NCI-H446 (cell line): ENCODE data around the gene FFAR3.
A peak's percentile ranks its signal among the peaks of the same experiment; 100 is the strongest.
"Not testable (repeated sequence)": the region's sequence is repeated elsewhere in the genome, so short reads cannot be mapped to it uniquely, and the experiment has no call there.

Experiments
- DNase-seq, 2 experiments: peaks; one replicate each; lab custom pipeline; 2025; lab: John Stamatoyannopoulos, UW

Gene FFAR3

DNA sequence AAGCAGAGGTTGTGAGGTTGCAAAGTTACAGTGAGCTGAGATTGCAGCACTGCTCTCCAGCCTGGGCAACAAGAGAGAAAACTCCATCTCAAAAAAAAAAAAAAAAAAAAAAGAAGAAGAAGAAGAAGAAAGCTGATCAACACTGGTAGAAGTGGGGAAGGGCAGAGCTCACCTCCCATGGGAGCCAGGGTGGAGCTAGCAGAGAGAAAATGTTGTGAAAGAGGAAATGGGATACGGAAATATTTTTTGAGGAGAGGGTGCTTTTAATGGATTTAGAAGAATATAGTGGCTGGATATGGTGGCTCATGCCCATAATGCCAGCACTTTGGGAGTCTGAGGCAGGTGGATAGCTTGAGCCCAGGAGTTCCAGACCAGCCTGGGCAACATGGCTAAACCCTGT lies 19.4 kb downstream of the FFAR3 start:
- no peak for DNase-seq

DNA sequence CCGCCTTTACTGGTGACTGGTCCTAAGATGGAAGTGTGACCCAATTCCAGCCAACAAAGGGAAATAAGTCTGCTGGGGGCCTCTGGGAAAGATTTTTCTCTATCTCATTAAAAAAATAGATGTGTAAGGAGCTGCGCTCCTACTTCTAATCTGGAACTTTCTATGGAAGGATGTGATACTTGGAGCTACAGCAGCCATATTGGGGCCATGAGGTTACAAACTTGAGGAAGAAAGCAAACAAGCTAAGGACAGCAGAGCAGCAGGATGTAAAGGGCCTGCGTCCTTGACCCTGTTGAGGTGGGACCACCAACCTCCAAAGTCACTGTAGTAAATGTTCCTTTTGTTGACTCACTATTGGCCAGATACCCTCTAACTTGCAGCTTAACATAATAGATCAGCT lies 20.1 kb downstream of the FFAR3 start:
- DNase-seq: no peak

DNA sequence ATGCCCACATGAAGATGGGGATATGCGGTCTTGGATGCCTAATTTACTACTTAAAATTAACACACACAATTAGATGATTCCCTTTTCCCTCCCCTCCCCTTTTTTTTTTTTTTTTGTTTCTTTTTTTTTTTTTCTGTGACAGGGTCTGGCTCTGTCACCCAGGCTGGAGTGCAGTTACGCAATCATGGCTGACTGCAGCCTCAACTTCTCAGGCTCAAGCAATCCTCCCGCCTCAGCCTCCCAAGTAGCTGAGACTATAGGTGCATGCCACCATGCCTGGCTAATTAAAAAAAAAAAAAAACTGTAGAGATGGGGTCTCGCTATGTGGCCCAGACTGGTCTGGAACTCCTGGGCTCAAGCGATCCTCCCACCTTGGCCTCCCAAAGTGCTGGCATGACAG lies 21.3 kb downstream of the FFAR3 start:
- DNase-seq: not testable (repeated sequence)

DNA sequence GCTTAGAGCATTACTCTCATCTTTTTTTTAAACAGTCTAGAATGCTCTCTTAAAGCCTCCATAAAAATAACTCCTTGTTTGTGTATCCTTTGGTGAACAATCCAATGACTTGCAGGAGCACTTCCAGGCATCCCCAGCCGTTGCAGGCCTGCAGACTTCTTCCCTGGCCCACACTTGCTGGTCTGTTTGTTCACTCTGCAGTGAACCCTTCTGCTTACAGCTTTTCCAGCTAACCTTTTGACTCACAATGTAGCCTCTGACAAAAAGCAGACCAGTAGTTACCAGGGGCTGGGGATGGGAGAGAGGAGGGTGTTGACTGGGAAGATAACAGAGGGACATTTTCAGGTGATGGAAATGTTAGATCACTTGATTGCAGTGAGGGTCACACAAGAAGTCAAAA lies 21.7 kb downstream of the FFAR3 start:
- DNase-seq: no peak

DNA sequence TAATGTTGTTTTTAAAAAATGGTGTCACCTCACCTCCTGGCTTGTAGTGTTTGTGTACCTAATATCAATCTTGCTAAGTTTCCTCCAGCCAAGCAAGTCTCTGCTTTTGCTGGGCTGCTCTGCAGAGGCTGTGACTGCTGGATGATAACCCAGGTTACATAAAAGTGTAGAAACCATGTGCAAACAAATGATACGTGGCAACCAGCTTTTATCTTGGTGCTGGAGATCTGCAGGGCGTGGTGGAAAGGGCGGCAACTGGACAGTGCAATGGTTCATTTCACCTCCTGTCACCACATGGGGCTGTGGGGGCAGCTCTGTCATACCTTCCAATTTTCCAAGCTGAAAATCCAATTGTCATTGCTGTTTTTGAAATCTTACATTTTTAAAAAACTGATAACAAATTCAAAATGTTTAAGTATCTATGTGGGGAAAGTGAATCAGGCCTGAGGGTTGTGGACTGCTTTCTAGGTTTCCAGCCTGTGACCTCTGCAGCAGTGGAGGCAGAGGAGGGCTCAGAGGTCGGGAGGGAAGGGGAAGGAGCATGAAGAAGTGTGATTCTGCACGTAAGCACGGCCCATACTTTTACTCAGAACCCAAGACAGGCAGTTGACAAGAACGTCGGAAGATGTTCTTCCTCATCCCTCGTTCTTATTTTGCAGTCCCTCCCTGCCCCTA lies 22.3 kb downstream of the FFAR3 start:
- DNase-seq: no peak

DNA sequence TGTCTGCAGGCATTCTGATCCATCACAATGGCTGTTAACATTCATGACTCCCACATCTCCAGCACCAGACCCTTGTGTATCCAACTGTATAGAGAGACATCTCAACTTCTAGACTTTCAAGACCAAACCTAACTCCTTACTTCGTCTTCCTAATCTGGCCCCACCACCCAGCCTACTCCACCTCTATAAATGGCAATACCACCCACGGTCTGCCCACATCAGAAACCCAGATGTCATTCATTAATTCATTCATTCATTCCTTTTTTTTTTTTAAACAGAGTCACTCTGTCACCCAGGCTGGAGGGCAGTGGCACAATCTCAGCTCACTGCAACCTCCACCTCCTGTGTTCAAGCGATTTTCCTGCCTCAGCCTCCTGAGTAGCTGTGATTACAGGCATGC lies 23.1 kb downstream of the FFAR3 start:
- DNase-seq: no peak

DNA sequence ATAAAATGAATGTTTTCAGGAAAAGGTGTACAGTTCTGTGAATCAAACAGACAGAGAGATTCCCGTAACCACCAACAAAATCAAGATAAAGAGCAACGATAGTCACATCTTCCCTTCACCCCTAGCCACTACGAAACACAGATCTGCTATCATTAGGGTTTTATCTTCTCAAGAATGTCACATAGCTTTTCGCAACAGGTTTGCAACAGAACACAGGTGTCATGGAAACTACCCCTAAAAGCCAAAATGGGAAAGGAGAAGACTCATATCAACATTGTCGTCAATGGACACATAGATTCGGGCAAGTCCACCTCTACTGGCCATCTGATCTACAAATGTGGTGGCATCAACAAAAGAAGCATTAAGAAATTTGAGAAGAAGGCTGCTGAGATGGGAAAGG lies 23.7 kb downstream of the FFAR3 start:
- no peak for DNase-seq

DNA sequence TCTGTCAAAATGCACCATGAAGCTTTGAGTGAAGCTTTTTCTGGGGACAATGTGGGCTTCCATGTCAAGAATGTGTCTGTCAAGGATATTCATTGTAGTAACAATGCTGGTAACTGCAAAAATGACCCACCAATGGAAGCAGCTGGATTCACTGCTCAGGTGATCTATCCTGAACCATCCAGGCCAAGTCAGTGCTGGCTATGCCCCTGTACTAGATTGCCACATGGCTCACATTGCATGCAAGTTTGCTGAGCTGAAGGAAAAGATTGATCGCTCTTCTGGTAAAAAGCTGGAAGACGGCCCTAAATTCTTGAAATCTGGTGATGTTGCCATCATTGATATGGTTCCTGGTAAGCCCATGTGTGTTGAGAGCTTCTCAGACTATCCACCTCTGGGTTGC lies 25.3 kb downstream of the FFAR3 start:
- no peak for DNase-seq

DNA sequence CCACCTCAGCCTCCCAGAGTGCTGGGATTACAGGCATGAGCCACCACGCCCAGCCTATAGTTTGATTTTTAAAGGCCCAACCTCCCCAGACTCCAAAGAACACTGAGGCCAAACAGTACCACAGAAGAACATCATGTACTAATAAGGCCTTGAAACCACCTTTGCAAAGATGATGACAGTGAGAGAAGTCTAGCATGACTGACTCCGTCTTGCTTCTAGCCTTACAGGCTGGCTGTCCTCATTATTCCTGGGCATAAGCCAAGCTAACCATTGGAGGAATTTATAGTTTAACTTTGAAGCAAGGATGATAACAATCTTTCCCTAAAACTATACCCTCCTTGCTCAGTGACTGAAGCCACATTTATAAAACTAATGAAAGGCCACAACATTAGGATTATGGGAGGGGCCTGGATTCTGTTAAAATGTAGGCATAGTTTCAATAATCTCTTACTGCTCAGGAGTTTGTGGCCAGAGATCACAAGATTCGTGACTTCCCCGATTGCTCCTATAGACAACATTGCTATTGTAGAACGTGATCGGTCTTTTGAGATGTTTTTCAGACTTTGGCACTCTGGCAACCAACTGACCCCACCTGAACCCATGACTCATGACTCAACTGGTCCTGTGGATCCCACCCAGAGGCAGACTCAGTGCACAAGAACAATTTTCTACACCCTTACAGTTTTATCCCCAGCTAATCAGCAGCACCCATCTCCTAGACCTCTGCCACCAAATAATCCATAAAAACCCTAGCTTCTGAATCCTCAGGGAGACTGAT lies 30.2 kb downstream of the FFAR3 start:
- DNase-seq: no peak

DNA sequence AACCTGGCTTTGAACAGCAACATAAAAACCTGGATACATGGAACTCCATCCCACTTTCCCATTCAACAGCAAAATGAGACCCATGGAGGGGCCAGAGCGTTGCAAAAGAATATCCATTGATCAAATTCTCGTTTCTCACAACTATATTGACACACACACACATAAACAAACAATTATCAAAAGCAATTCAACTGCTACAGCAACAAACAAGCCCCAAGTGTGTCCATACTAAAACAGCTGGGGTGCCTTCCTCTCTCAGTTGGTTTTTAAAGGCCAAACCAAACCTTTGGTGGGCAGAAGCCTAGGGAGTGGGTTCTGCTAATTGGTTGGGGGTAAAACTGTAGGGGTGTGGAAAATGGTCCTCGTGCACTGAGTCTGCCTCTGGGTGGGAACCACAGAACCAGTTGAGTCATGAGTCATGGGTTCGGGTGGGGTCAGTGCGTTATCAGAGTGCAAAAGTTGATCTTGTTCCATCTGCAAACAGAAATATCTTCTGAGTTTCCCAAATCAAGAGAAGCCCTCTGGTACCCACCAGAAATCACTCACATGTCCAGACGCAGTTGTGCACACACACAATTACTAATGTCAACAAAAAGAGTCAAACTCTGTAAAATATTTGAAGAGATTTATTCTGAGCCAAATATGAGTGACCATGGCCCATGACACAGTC lies 31.1 kb downstream of the FFAR3 start:
- no peak for DNase-seq

DNA sequence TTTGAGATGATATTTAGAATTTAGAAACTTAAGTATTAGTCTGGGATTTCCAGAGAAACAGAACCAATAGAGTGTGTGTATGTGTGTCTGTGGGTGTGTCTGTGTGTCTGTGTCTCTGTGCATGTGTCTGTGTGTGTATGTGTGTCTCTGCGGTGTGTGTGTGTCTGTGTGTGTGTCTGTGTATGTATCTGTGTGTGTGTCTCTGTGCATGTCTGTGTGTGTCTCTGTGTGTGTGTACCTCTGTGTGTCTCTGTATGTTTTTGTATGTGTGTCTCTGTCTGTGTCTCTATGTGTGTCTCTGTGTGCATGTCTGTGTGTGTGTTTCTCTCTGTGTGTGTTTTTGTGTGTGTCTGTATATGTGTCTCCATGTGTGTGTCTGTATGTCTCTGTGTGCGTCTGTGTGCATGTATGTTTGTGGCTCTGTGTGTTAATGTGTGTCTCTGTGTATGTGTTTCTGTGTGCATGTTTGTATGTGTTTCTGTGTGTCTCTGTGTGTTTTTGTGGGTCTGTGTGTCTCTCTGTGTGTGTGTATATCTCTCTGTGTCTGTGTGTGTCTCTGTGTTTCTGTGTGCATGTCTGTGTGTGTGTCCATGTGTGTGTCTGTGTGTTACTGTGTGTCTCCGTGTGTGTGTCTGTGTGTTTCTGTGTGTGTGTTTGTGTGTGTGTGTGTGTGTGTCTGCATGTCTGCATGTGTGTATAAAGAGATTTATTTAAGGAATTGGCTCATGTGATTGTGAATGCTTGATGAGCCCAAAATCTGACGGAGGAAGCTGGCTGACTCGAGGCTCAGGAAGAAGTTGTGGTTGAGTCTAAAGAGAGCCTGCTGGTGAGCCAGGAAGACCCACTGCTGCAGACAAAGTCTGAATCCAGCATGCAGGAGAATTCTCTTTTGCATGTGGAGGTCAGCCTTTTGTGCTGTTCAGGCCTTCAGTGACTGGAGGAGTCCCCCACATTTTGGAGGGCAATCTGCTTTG lies 34.8 kb downstream of the FFAR3 start:
- DNase-seq: no peak

DNA sequence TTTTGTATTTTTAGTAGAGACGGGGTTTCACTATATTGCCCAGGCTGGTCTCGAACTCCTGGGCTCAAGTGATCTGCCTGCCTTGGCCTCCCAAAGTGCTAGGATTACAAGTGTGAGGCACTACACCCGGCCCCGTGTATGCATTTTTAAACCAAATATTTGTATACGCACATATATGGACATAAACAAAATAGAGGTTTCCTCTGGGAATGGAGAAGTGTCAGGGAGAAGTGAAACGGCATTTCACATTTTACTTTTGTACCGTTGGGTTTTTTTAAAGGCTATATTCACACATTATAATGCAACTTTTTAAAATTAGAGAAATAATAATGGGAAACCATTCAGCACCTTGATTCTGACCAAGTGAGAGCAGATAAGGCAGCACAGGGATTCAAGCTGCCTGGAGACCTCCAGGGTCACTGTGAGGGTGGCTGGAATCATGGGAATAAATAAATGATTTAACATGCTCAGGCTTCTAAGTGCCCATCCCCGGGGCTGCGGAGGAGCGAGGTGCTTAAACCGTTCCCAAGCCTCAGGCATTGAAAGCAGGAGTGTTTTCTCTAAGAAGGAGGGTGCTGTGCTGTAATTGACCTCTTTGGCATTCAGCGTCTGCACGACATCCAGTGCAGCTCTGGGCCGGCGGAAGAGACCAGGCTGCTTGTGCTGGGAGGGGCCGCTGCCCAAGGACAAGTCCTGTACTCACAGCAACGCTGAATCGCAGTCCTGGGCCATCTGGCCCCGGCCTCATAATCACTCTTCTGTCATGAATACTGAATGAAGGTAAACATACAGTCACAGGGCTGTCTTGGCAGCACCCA lies 37.3 kb downstream of the FFAR3 start:
- DNase-seq: peak in 1 of 2 experiments; percentile 4

DNA sequence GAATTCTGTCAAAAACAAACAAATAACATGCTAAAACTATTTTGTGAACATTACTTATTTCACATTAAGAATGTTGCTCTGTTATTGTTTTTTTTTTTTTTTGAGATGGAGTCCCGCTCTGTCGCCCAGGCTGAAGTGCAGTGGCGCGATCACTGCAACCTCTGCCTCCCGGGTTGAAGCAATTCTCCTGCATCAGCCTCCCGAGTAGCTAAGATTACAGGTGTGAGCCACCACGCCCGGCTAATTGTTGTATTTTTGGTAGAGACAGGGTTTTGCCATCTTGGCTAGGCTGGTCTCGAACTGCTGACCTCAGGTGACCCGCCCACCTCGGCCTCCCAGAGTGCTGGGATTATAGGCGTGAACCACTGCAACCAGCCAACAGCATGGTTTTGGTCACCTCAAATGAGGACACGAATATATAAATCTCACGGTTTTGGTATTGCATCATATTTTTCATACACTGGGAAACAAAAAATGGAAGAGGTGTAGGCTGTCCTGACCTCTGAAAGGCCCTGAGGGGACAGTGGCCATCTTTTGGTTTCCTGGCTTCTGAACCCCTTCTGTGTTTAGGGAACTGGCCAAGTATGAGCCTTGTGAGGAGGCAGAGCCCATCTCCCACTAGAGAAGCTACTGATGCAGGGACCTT lies 38.1 kb downstream of the FFAR3 start:
- no peak for DNase-seq

DNA sequence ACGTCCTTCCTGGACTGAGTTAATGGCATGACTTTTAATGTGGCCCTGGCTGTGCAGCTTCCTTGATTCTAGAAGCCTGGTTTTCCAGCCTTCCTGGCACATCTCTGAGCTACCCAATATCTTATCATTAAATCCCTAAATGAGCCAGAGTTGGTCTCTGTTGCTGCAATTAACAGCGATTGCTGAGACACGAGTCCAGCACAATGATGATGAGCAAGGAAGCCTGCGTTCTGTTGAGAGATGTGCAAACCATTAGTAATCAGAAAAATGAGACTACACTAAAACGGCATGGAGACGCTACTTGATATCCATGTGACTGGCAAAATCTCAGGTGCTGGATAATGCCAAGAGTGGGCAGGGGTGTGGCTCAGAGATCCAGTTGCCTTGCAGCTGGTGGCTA lies 38.8 kb downstream of the FFAR3 start:
- no peak for DNase-seq

DNA sequence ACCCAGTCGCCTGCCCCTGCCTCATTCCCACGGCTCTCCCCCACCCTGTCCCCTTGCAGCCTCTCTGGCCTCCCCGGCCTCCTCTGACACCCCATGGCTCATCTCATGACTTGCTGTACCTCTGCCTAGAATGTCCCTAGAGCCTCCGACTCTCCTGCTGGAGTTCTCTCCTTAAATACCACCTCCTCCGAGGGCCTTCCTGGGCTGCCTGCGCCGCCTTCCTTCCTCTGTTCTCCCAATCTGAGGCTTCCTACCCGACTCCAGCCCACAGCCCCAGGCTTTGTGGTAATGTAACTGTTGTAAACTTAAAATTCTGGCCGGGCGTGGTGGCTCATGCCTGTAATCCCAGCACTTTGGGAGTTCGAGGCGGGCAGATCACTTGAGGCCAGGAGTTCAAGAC lies 40.3 kb downstream of the FFAR3 start:
- no peak for DNase-seq

DNA sequence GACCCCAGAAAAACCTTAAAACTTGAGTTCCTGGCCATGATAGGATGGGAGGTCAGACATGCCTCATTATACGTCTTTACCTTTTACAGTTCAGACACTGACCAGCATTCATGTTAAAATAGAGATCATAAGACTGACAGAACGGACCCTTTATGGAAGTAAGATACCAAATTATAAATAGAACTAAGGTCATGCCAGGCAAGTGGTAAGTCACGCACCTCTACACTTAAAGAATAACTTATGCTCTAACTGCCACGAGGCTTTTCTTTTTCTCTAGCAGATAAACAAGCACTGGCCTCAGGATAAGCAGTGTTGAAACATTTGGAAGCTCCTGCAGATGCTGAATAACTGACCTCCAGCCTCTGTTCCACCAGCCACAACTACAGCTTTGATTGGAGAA lies 41.0 kb downstream of the FFAR3 start:
- DNase-seq: no peak

DNA sequence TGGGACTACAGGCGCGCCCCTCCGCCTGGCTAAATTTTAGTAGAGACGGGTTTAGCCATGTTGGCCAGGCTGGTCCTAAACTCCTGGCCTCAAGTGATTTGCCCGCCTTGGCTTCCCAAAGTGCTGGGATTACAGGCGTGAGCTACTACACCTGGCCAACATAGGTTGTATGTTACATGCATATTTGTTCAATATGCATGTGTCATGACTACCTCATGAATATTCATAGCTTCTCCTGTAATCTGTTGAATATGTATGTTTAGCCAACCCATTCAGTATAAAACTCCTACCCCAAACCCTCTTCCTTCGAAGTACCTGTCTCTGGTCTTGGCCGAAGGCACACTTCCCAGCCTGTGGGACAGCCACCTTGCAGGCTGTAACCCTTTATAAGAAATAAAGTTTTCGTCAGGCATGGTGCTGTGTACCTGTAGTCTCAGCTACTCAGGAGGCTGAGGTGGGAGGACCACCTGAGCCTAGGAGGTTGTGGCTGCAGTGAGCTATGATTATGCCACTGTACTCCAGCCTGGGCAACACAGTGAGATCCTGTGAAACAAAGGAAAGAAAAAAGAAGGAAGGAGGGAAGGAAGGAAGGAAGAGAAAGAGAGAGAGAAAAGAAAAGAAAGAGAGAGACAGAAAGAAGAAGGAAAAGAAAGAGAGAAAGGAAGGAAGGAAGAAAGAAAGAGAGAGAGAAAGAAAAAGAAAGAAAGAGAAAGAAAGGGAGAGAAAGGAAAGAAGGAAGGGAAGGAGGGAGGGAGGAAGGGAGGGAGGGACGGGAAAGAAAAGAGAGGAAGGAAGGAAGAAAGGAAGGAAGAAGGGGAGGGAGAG lies 41.9 kb downstream of the FFAR3 start:
- no peak for DNase-seq

DNA sequence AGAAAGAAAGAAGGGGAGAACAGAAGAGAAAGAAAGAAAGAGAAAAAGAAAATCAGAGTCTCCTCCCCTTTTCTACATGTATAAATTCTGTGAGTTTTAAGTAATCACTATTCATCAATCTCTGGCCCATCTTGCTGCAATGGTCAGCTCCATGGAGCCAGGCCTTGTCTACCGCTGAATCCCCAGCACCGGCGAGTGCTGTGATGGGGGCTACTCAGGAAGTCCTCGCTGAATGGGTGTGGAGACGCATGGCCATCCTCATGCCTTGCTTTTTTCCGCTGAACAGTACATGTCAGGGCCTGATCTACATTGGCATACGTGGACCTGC lies 42.5 kb downstream of the FFAR3 start:
- no peak for DNase-seq

DNA sequence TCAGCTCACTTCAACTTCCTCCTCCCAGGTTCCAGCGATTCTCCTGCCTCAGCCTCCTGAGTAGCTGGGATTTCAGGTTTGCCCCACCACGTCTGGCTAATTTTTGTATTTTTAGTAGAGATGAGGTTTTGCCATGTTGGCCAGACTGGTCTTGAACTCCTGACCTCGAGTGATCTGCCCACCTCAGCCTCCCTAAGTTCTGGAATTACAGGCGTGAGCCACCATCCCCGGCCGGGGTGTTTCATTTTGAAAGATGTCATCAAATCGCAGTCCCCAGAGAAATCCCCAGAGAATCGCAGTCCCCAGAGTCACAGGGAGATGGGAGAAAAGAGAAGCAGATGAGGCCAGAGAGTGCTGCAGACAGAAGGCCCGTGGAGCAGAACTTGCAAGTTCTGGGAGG lies 43.2 kb downstream of the FFAR3 start:
- DNase-seq: not testable (repeated sequence)
